ENCODE results near the gene ABHD15. TPM values are rescaled to one million over a fixed set of nuclear protein-coding genes. Genes with fewer than 3 reads are reported as not detected.

The ABHD15 gene
- total RNA-seq, 1 experiment from 2014 or later = 8.2 TPM

GRCh38 chr17:29524692-29525091, 42.1 kb downstream of the ABHD15 start:
- Histone ChIP-seq H3K4me1 (ENCODE audit: control insufficient read depth in 1 of 2, insufficient read depth in 2 of 2, low read length in 2 of 2) (no peaks in the 10 kb centered on the region), H3K4me2 (ENCODE audit: low read length) (no peak overlapping the region), H3K27ac (ENCODE audit: low read depth, low read length) (no peak overlapping the region), H3K4me3 (replicated peaks in 1 of 2; ENCODE audit: low read depth in 1 of 2, low read length in 2 of 2) (no peak overlapping the region), H3K9me2 (ENCODE audit: insufficient read depth) (no peaks in the 10 kb centered on the region), H3K9ac (ENCODE audit: low read length) (no peak overlapping the region), H2AFZ (ENCODE audit: low read depth, low read length, poor library complexity, severe bottlenecking) (no peak overlapping the region), H3K9me3 (ENCODE audit: control insufficient read depth in 1 of 2, insufficient read depth in 1 of 2, low read depth in 1 of 2, low read length in 2 of 2) (no peaks in the 10 kb centered on the region), H4K20me1 (ENCODE audit: insufficient read depth) (no peaks in the 10 kb centered on the region), H3K36me3 (ENCODE audit: control insufficient read depth in 1 of 2, insufficient read depth in 2 of 2, low read length in 2 of 2) (peaks cover 8 to 13% of the 10 kb centered on the region in 2 experiments; a peak in 2 of 4 replicates), H3K79me2 (ENCODE audit: insufficient read depth, low read length) (no peaks in the 10 kb centered on the region), H3K27me3 (ENCODE audit: insufficient read depth, low read length) (no peaks in the 10 kb centered on the region)
- ATAC-seq = no peak
- ChIA-PET POLR2A (no interaction called here), RAD21 (ENCODE audit: low non-redundant PET in 1 of 2, low total read pairs in 2 of 2, uncharacterized antibody in 2 of 2, unreplicated experiment in 2 of 2) (no interaction called here), CTCF (no interaction called here)
- BruUV-seq (replicated peaks) = no TSS peak
- DNase-seq (ENCODE audit: low read depth, low spot score) = no peak
- intact Hi-C loops (cut with micrococcal nuclease) = no loop called here
- no peak for TF ChIP-seq REST (IDR thresholded peaks at IDR 0.05; ENCODE audit: low read depth)
- TF ChIP-seq TCF7L2 (IDR thresholded peaks at IDR 0.05; ENCODE audit: borderline replicate concordance, extremely low read depth, insufficient read depth, insufficient read length) = no peak
- no peak for TF ChIP-seq FOSL1 (IDR thresholded peaks at IDR 0.05; ENCODE audit: low read depth)
- TF ChIP-seq, protein P1, sequence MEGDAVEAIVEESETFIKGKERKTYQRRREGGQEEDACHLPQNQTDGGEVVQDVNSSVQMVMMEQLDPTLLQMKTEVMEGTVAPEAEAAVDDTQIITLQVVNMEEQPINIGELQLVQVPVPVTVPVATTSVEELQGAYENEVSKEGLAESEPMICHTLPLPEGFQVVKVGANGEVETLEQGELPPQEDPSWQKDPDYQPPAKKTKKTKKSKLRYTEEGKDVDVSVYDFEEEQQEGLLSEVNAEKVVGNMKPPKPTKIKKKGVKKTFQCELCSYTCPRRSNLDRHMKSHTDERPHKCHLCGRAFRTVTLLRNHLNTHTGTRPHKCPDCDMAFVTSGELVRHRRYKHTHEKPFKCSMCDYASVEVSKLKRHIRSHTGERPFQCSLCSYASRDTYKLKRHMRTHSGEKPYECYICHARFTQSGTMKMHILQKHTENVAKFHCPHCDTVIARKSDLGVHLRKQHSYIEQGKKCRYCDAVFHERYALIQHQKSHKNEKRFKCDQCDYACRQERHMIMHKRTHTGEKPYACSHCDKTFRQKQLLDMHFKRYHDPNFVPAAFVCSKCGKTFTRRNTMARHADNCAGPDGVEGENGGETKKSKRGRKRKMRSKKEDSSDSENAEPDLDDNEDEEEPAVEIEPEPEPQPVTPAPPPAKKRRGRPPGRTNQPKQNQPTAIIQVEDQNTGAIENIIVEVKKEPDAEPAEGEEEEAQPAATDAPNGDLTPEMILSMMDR (IDR thresholded peaks at IDR 0.05 in 2 of 3, conservative IDR thresholded peaks at IDR 0.05 in 1 of 3; ENCODE audit: borderline replicate concordance in 1 of 3, insufficient read depth in 1 of 3, low read depth in 2 of 3, low read length in 2 of 3) = no peak
- TF ChIP-seq ELF1 (IDR thresholded peaks at IDR 0.05; ENCODE audit: borderline replicate concordance, low read depth) = no peak
- TF ChIP-seq YY1 (IDR thresholded peaks at IDR 0.05; ENCODE audit: extremely low read depth, insufficient replicate concordance, low read depth, low read length) = no peak
- TF ChIP-seq SIN3A (IDR thresholded peaks at IDR 0.05; ENCODE audit: low read depth) = no peak
- TF ChIP-seq EZH2phosphoT487 (IDR thresholded peaks at IDR 0.05; ENCODE audit: borderline replicate concordance) = no peak
- TF ChIP-seq, protein P2, sequence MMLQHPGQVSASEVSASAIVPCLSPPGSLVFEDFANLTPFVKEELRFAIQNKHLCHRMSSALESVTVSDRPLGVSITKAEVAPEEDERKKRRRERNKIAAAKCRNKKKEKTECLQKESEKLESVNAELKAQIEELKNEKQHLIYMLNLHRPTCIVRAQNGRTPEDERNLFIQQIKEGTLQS (IDR thresholded peaks at IDR 0.05) = no peak
- TF ChIP-seq EGR1 (IDR thresholded peaks at IDR 0.05; ENCODE audit: low read depth) = no peak
- no peak for TF ChIP-seq RAD21 (IDR thresholded peaks at IDR 0.05; ENCODE audit: low read depth)
- no peak for TF ChIP-seq POLR2A (IDR thresholded peaks at IDR 0.05; ENCODE audit: borderline replicate concordance, extremely low read depth, insufficient read depth, insufficient read length)
- TF ChIP-seq POLR2AphosphoS5 (IDR thresholded peaks at IDR 0.05; ENCODE audit: low read depth, low read length) = no peak
- no peak for TF ChIP-seq ZFX (IDR thresholded peaks at IDR 0.05)
- TF ChIP-seq JUND (IDR thresholded peaks at IDR 0.05) = no peak
- TF ChIP-seq, protein P3, sequence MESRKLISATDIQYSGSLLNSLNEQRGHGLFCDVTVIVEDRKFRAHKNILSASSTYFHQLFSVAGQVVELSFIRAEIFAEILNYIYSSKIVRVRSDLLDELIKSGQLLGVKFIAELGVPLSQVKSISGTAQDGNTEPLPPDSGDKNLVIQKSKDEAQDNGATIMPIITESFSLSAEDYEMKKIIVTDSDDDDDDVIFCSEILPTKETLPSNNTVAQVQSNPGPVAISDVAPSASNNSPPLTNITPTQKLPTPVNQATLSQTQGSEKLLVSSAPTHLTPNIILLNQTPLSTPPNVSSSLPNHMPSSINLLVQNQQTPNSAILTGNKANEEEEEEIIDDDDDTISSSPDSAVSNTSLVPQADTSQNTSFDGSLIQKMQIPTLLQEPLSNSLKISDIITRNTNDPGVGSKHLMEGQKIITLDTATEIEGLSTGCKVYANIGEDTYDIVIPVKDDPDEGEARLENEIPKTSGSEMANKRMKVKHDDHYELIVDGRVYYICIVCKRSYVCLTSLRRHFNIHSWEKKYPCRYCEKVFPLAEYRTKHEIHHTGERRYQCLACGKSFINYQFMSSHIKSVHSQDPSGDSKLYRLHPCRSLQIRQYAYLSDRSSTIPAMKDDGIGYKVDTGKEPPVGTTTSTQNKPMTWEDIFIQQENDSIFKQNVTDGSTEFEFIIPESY (IDR thresholded peaks at IDR 0.05; ENCODE audit: extremely low read depth, insufficient replicate concordance, low read length) = no peak
- TF ChIP-seq, protein P4, sequence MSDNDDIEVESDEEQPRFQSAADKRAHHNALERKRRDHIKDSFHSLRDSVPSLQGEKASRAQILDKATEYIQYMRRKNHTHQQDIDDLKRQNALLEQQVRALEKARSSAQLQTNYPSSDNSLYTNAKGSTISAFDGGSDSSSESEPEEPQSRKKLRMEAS (IDR thresholded peaks at IDR 0.05) = no peak
- TF ChIP-seq CEBPB (IDR thresholded peaks at IDR 0.05; ENCODE audit: low read depth) = no peak
- TF ChIP-seq SP1 (IDR thresholded peaks at IDR 0.05; ENCODE audit: low read depth) = no peak
- TF ChIP-seq EZH2 (IDR thresholded peaks at IDR 0.05) = no peak

Measured in HCT116 (cell line).